Skeletal muscle satellite cell (primary cell): Measurements from ENCODE around the gene VPS39.

Source experiments
- H3K27me3 ChIP-seq: 2 replicates; pipeline ENCODE4 v1.7.0; 2013; ENCODE audit warnings: low read length; ENCODE audit not compliant: control insufficient read depth, insufficient read depth
- H3K36me3 ChIP-seq: 2 replicates; pipeline ENCODE4 v1.7.0; 2013; ENCODE audit warnings: mild to moderate bottlenecking, control low read depth, low read length; ENCODE audit not compliant: insufficient read depth
- H3K4me1 ChIP-seq: 2 replicates; pipeline ENCODE4 v1.7.0; 2013; ENCODE audit warnings: low read length; ENCODE audit not compliant: control insufficient read depth, insufficient read depth
- H3K4me2 ChIP-seq: 2 replicates; pipeline ENCODE4 v1.7.0; 2013; ENCODE audit warnings: mild to moderate bottlenecking, low read length
- H3K4me3 ChIP-seq: 2 replicates; pipeline ENCODE4 v1.7.0; 2013; ENCODE audit warnings: low read length
- H3K9ac ChIP-seq: 2 replicates; pipeline ENCODE4 v1.7.0; 2013; ENCODE audit warnings: mild to moderate bottlenecking, low read depth, low read length, moderate library complexity
- H3K9me3 ChIP-seq: replicated peaks from 2 replicates; pipeline ENCODE4 v1.7.0; 2013; ENCODE audit warnings: mild to moderate bottlenecking, control low read depth, low read length

The VPS39 gene

GRCh38 chr15:42198516-42198915 lies 9.6 kb downstream of the VPS39 start:
- no peak overlapping the region for H3K9ac ChIP-seq
- no peak overlapping the region for H3K4me2 ChIP-seq
- no peaks in the 10 kb centered on the region for H3K9me3 ChIP-seq
- peaks cover 21% of the 10 kb centered on the region for H3K36me3 ChIP-seq
- H3K27me3 ChIP-seq: no peaks in the 10 kb centered on the region
- peaks cover 9% of the 10 kb centered on the region for H3K4me1 ChIP-seq
- H3K4me3 ChIP-seq: no peak overlapping the region

- Histone ChIP-seq H3K36me3 (peaks cover 33% of the 10 kb centered on the region), H3K4me3 (no peak overlapping the region), H3K9ac (no peak overlapping the region), H3K9me3 (no peaks in the 10 kb centered on the region), H3K4me1 (peaks cover 10% of the 10 kb centered on the region), H3K4me2 (no peak overlapping the region), H3K27me3 (no peaks in the 10 kb centered on the region)
Measured at GRCh38 chr15:42194513-42194912, 13.6 kb downstream of the VPS39 start.

GRCh38 chr15:42193383-42193782 lies 14.7 kb downstream of the VPS39 start:
- Histone ChIP-seq H3K36me3 (peaks cover 36% of the 10 kb centered on the region), H3K27me3 (no peaks in the 10 kb centered on the region), H3K9ac (no peak overlapping the region), H3K4me2 (no peak overlapping the region), H3K4me3 (no peak overlapping the region), H3K4me1 (peaks cover 10% of the 10 kb centered on the region), H3K9me3 (no peaks in the 10 kb centered on the region)

- Histone ChIP-seq H3K9ac (no peak overlapping the region), H3K36me3 (peaks cover 41% of the 10 kb centered on the region)
Measured at GRCh38 chr15:42191610-42192346, 16.3 kb downstream of the VPS39 start.

GRCh38 chr15:42190370-42190769 lies 17.7 kb downstream of the VPS39 start:
- H3K4me3 ChIP-seq: no peak overlapping the region
- no peak overlapping the region for H3K9ac ChIP-seq
- H3K4me2 ChIP-seq: no peak overlapping the region
- H3K36me3 ChIP-seq: peaks cover 55% of the 10 kb centered on the region
- no peaks in the 10 kb centered on the region for H3K9me3 ChIP-seq
- H3K4me1 ChIP-seq: peaks cover 6% of the 10 kb centered on the region
- no peaks in the 10 kb centered on the region for H3K27me3 ChIP-seq

More at GRCh38 chr15:42191610-42192346, 16.3 kb downstream of the VPS39 start:
- Histone ChIP-seq H3K4me2 (no peak overlapping the region), H3K4me1 (peaks cover 6% of the 10 kb centered on the region), H3K9me3 (no peaks in the 10 kb centered on the region), H3K4me3 (no peak overlapping the region), H3K27me3 (no peaks in the 10 kb centered on the region)

- Histone ChIP-seq H3K4me2 (no peak overlapping the region), H3K9me3 (no peaks in the 10 kb centered on the region), H3K4me3 (no peak overlapping the region), H3K4me1 (no peaks in the 10 kb centered on the region), H3K9ac (no peak overlapping the region), H3K36me3 (peaks cover 65% of the 10 kb centered on the region), H3K27me3 (no peaks in the 10 kb centered on the region)
Measured at GRCh38 chr15:42185801-42186200, 22.3 kb downstream of the VPS39 start.

GRCh38 chr15:42184736-42185135 lies 23.4 kb downstream of the VPS39 start:
- no peak overlapping the region for H3K9ac ChIP-seq
- peaks cover 58% of the 10 kb centered on the region for H3K36me3 ChIP-seq
- H3K4me2 ChIP-seq: no peak overlapping the region
- no peaks in the 10 kb centered on the region for H3K4me1 ChIP-seq
- H3K9me3 ChIP-seq: no peaks in the 10 kb centered on the region
- no peaks in the 10 kb centered on the region for H3K27me3 ChIP-seq
- H3K4me3 ChIP-seq: no peak overlapping the region

- Histone ChIP-seq H3K4me1 (no peaks in the 10 kb centered on the region), H3K4me3 (no peak overlapping the region), H3K9me3 (no peaks in the 10 kb centered on the region), H3K27me3 (no peaks in the 10 kb centered on the region), H3K4me2 (no peak overlapping the region), H3K9ac (no peak overlapping the region), H3K36me3 (peaks cover 60% of the 10 kb centered on the region)
Measured at GRCh38 chr15:42184296-42184695, 23.8 kb downstream of the VPS39 start.

- Histone ChIP-seq H3K4me1 (no peaks in the 10 kb centered on the region), H3K9ac (no peak overlapping the region), H3K36me3 (peaks cover 65% of the 10 kb centered on the region), H3K4me3 (no peak overlapping the region), H3K27me3 (no peaks in the 10 kb centered on the region), H3K4me2 (no peak overlapping the region), H3K9me3 (no peaks in the 10 kb centered on the region)
Measured at GRCh38 chr15:42182961-42183360, 25.1 kb downstream of the VPS39 start.

GRCh38 chr15:42182328-42182886 lies 25.7 kb downstream of the VPS39 start:
- no peaks in the 10 kb centered on the region for H3K27me3 ChIP-seq
- H3K9me3 ChIP-seq: no peaks in the 10 kb centered on the region
- no peak overlapping the region for H3K4me2 ChIP-seq
- H3K4me1 ChIP-seq: no peaks in the 10 kb centered on the region
- peaks cover 64% of the 10 kb centered on the region for H3K36me3 ChIP-seq
- no peak overlapping the region for H3K9ac ChIP-seq
- no peak overlapping the region for H3K4me3 ChIP-seq

GRCh38 chr15:42178056-42178455 lies 30.0 kb downstream of the VPS39 start:
- no peaks in the 10 kb centered on the region for H3K4me1 ChIP-seq
- H3K9me3 ChIP-seq: no peaks in the 10 kb centered on the region
- H3K9ac ChIP-seq: no peak overlapping the region
- H3K36me3 ChIP-seq: peaks cover 54% of the 10 kb centered on the region
- no peak overlapping the region for H3K4me3 ChIP-seq
- no peaks in the 10 kb centered on the region for H3K27me3 ChIP-seq
- no peak overlapping the region for H3K4me2 ChIP-seq

- H3K27me3 ChIP-seq: no peaks in the 10 kb centered on the region
- no peak overlapping the region for H3K4me2 ChIP-seq
- H3K4me1 ChIP-seq: no peaks in the 10 kb centered on the region
- no peak overlapping the region for H3K4me3 ChIP-seq
- H3K9me3 ChIP-seq: no peaks in the 10 kb centered on the region
- peaks cover 67% of the 10 kb centered on the region for H3K36me3 ChIP-seq
- no peak overlapping the region for H3K9ac ChIP-seq
Measured at GRCh38 chr15:42175671-42176070, 32.4 kb downstream of the VPS39 start.
